WTC11 (cell line): ENCODE data around the gene SLC30A4. TPM values are rescaled to one million over a fixed set of nuclear protein-coding genes. Genes with fewer than 3 reads are reported as not detected.

Experiments
- ATAC-seq: fragments of 200-7000 bp; cut with Tn5 transposase; 2 replicates; pipeline ENCODE4 v1.10.0; 2021; ENCODE audit warnings: mild to moderate bottlenecking, moderate library complexity
- CTCF ChIA-PET: fragments of 300-600 bp; sonication (Branson Sonifier 250); formaldehyde crosslinking; loops from one replicate; lab custom pipeline; 2021; ENCODE audit warnings: antibody characterized with exemption; lab: Charles Lee
- POLR2A ChIA-PET: fragments of 350-600 bp; sonication (Branson Sonifier 250); formaldehyde crosslinking; loops from one replicate; lab custom pipeline; 2021; ENCODE audit warnings: antibody characterized with exemption; lab: Charles Lee
- DNase-seq: peaks from one replicate; pipeline ENCODE4 v3.0.0; 2021; ENCODE audit warnings: low spot score
- H3K27ac Mint-ChIP-seq: 2 replicates; pipeline ENCODE4 v1.8.0; 2021; ENCODE audit warnings: mixed read lengths
- H3K27me3 Mint-ChIP-seq: 2 replicates; pipeline ENCODE4 v1.8.0; 2021; ENCODE audit warnings: low read depth, mild to moderate bottlenecking, moderate library complexity, mixed read lengths
- H3K36me3 Mint-ChIP-seq: 2 replicates; pipeline ENCODE4 v1.8.0; 2021; ENCODE audit warnings: mixed read lengths
- H3K4me1 Mint-ChIP-seq: 2 replicates; pipeline ENCODE4 v1.8.0; 2022; ENCODE audit warnings: mixed read lengths
- H3K4me3 Mint-ChIP-seq: 2 replicates; pipeline ENCODE4 v1.8.0; 2021; ENCODE audit warnings: mild to moderate bottlenecking, moderate library complexity, mixed read lengths
- H3K9me3 Mint-ChIP-seq: 2 replicates; pipeline ENCODE4 v1.8.0; 2021; ENCODE audit warnings: mixed read lengths
- AFF4 ChIP-seq: sonication (generic); formaldehyde crosslinking; IDR thresholded peaks from 2 replicates; pipeline ENCODE4 v1.8.1; 2023; ENCODE audit warnings: mild to moderate bottlenecking, missing genetic modification reagents, borderline replicate concordance
- CREM ChIP-seq: sonication (generic); formaldehyde crosslinking; IDR thresholded peaks from 2 replicates; pipeline ENCODE4 v1.8.1; 2022; ENCODE audit warnings: mild to moderate bottlenecking, missing genetic modification reagents, moderate library complexity
- E2F4 ChIP-seq: sonication (generic); formaldehyde crosslinking; IDR thresholded peaks from 2 replicates; pipeline ENCODE4 v1.8.1; 2022; ENCODE audit warnings: low read depth, mild to moderate bottlenecking, moderate library complexity, missing genetic modification reagents, borderline replicate concordance
- FOXP4 ChIP-seq: sonication (generic); formaldehyde crosslinking; IDR thresholded peaks from 2 replicates; pipeline ENCODE4 v1.8.0; 2022; ENCODE audit warnings: mild to moderate bottlenecking, missing genetic modification reagents
- IRF2 ChIP-seq: sonication (generic); formaldehyde crosslinking; IDR thresholded peaks from 2 replicates; pipeline ENCODE4 v1.8.0; 2022; ENCODE audit warnings: low read depth, missing genetic modification reagents, borderline replicate concordance
- JAZF1 ChIP-seq: fragments of 250-450 bp; sonication (Bioruptor Pico); IDR thresholded peaks from 2 replicates; pipeline ENCODE4 v1.9.0; 2021; ENCODE audit warnings: moderate library complexity, mild to moderate bottlenecking, inconsistent platforms
- NFYB ChIP-seq: sonication (generic); formaldehyde crosslinking; conservative IDR thresholded peaks from 2 replicates; pipeline ENCODE4 v1.8.0; 2022; ENCODE audit warnings: low read depth, missing genetic modification reagents
- NR1H2 ChIP-seq: sonication (generic); formaldehyde crosslinking; IDR thresholded peaks from 2 replicates; pipeline ENCODE4 v1.9.0; 2021; ENCODE audit warnings: mild to moderate bottlenecking, moderate library complexity, missing genetic modification reagents
- NR3C1 ChIP-seq: sonication (generic); formaldehyde crosslinking; conservative IDR thresholded peaks from 2 replicates; pipeline ENCODE4 v1.8.1; 2023; ENCODE audit warnings: low read depth, mild to moderate bottlenecking, missing genetic modification reagents
- RORB ChIP-seq: fragments of 250-450 bp; sonication (Bioruptor Pico); IDR thresholded peaks from 2 replicates; pipeline ENCODE4 v1.9.0; 2021; ENCODE audit warnings: mild to moderate bottlenecking
- SMAD3 ChIP-seq: sonication (generic); formaldehyde crosslinking; IDR thresholded peaks from 2 replicates; pipeline ENCODE4 v1.8.0; 2022; ENCODE audit warnings: missing genetic modification reagents, mild to moderate bottlenecking, borderline replicate concordance
- ZNF263 ChIP-seq: sonication (generic); formaldehyde crosslinking; IDR thresholded peaks from 2 replicates; pipeline ENCODE4 v1.8.1; 2022; ENCODE audit warnings: low read depth, mild to moderate bottlenecking, moderate library complexity, missing genetic modification reagents
- ZNF317 ChIP-seq: sonication (generic); formaldehyde crosslinking; IDR thresholded peaks from 2 replicates; pipeline ENCODE4 v1.8.1; 2023; ENCODE audit warnings: low read depth, mild to moderate bottlenecking, moderate library complexity, missing genetic modification reagents, borderline replicate concordance
- total RNA-seq: library from RNA; stranded (reverse); gene quantifications from 3 replicates; pipeline ENCODE4 v1.2.3, GENCODE V29; 2021
- TF ChIP-seq, protein P1 (sequence below): sonication (generic); formaldehyde crosslinking; IDR thresholded peaks from 2 replicates; pipeline ENCODE4 v1.8.1; 2022; ENCODE audit warnings: missing genetic modification reagents, borderline replicate concordance
- TF ChIP-seq, protein P2 (sequence below): sonication (generic); formaldehyde crosslinking; IDR thresholded peaks from 2 replicates; pipeline ENCODE4 v1.8.1; 2023; ENCODE audit warnings: mild to moderate bottlenecking, missing genetic modification reagents
- TF ChIP-seq, protein P3 (sequence below): sonication (generic); formaldehyde crosslinking; IDR thresholded peaks from 2 replicates; pipeline ENCODE4 v1.8.1; 2023; ENCODE audit warnings: mild to moderate bottlenecking, moderate library complexity, missing genetic modification reagents
- TF ChIP-seq, protein P4 (sequence below): sonication (generic); formaldehyde crosslinking; IDR thresholded peaks from 2 replicates; pipeline ENCODE4 v1.8.1; 2022; ENCODE audit warnings: mild to moderate bottlenecking, missing genetic modification reagents, moderate library complexity, borderline replicate concordance
- TF ChIP-seq, protein P5 (sequence below): sonication (generic); formaldehyde crosslinking; IDR thresholded peaks from 2 replicates; pipeline ENCODE4 v1.8.0; 2022; ENCODE audit warnings: missing genetic modification reagents

SLC30A4 gene
- total RNA-seq, 1 experiment from 2014 or later: 0.04 TPM

DNA sequence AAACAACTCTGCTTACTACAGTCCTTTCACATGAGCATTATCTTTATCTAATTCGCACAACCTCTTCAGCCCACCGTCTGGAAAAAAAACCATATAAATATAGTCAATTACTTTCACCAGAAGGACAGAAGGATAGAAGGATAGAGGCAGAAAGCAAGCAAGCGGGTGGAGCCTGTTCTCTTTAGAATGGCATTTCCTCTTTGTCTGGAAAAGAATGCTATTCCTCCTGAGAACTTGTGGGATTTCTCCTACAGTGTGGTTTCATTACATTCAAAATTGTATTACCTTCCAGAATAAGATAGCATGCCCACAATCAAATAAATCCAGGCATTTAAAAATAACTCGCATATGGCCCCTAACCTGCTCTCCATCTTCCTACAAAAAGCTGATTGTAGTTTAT, 23.1 kb downstream of the SLC30A4 start:
- CTCF ChIA-PET: no interaction called here
- no peak overlapping the region for H3K4me3 Mint-ChIP-seq

DNA sequence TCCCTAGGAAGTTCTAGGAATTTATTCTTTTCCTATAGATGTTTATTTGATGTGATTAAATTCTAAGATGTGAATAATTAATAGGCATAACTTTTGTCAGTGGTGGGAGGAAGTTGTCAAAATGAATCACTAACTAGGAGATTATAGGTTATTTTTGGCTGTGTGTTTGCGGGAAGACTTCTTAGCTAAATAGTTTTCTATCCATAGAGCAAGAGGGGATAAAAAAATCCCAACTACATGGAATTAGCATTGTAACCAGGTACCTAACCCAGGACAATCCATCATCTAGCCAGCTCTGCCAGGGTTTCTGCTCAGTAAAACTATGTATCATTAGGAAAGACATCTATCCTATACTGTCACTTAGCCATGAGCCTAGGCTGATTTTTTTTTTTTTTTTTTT, 23.9 kb downstream of the SLC30A4 start:
- ATAC-seq (no peak), DNase-seq (no peak)
- Mint-ChIP-seq H3K9me3 (no peaks in the 10 kb centered on the region), H3K27me3 (peaks cover 15% of the 10 kb centered on the region), H3K4me3 (no peak overlapping the region), H3K36me3 (no peaks in the 10 kb centered on the region), H3K4me1 (peaks cover 11% of the 10 kb centered on the region; the same call in 1 of the 2 replicates), H3K27ac (no peak overlapping the region)
- POLR2A ChIA-PET: no interaction called here
- CTCF ChIA-PET: interaction anchor here (0.8 to 1.0 kb wide), 2 partner anchors 76 to 113 kb away, joined by 3 to 4 read pairs; no protein-coding TSS in a partner anchor
- TF ChIP-seq FOXP4: no peak
- no peak for TF ChIP-seq RORB
- TF ChIP-seq ZNF263 (CRISPR knock-in tag): no peak
- TF ChIP-seq, protein P1, sequence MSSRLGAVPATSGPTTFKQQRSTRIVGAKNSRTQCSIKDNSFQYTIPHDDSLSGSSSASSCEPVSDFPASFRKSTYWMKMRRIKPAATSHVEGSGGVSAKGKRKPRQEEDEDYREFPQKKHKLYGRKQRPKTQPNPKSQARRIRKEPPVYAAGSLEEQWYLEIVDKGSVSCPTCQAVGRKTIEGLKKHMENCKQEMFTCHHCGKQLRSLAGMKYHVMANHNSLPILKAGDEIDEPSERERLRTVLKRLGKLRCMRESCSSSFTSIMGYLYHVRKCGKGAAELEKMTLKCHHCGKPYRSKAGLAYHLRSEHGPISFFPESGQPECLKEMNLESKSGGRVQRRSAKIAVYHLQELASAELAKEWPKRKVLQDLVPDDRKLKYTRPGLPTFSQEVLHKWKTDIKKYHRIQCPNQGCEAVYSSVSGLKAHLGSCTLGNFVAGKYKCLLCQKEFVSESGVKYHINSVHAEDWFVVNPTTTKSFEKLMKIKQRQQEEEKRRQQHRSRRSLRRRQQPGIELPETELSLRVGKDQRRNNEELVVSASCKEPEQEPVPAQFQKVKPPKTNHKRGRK: no peak
- no peak for TF ChIP-seq NR1H2
- TF ChIP-seq, protein P2, sequence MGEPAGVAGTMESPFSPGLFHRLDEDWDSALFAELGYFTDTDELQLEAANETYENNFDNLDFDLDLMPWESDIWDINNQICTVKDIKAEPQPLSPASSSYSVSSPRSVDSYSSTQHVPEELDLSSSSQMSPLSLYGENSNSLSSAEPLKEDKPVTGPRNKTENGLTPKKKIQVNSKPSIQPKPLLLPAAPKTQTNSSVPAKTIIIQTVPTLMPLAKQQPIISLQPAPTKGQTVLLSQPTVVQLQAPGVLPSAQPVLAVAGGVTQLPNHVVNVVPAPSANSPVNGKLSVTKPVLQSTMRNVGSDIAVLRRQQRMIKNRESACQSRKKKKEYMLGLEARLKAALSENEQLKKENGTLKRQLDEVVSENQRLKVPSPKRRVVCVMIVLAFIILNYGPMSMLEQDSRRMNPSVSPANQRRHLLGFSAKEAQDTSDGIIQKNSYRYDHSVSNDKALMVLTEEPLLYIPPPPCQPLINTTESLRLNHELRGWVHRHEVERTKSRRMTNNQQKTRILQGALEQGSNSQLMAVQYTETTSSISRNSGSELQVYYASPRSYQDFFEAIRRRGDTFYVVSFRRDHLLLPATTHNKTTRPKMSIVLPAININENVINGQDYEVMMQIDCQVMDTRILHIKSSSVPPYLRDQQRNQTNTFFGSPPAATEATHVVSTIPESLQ (CRISPR knock-in tag): no peak
- TF ChIP-seq, protein P3, sequence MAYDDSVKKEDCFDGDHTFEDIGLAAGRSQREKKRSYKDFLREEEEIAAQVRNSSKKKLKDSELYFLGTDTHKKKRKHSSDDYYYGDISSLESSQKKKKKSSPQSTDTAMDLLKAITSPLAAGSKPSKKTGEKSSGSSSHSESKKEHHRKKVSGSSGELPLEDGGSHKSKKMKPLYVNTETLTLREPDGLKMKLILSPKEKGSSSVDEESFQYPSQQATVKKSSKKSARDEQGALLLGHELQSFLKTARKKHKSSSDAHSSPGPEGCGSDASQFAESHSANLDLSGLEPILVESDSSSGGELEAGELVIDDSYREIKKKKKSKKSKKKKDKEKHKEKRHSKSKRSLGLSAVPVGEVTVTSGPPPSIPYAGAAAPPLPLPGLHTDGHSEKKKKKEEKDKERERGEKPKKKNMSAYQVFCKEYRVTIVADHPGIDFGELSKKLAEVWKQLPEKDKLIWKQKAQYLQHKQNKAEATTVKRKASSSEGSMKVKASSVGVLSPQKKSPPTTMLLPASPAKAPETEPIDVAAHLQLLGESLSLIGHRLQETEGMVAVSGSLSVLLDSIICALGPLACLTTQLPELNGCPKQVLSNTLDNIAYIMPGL (CRISPR knock-in tag): no peak
- TF ChIP-seq, protein P4, sequence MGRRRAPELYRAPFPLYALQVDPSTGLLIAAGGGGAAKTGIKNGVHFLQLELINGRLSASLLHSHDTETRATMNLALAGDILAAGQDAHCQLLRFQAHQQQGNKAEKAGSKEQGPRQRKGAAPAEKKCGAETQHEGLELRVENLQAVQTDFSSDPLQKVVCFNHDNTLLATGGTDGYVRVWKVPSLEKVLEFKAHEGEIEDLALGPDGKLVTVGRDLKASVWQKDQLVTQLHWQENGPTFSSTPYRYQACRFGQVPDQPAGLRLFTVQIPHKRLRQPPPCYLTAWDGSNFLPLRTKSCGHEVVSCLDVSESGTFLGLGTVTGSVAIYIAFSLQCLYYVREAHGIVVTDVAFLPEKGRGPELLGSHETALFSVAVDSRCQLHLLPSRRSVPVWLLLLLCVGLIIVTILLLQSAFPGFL (CRISPR knock-in tag): no peak
- TF ChIP-seq AFF4: no peak
- TF ChIP-seq, protein P5, sequence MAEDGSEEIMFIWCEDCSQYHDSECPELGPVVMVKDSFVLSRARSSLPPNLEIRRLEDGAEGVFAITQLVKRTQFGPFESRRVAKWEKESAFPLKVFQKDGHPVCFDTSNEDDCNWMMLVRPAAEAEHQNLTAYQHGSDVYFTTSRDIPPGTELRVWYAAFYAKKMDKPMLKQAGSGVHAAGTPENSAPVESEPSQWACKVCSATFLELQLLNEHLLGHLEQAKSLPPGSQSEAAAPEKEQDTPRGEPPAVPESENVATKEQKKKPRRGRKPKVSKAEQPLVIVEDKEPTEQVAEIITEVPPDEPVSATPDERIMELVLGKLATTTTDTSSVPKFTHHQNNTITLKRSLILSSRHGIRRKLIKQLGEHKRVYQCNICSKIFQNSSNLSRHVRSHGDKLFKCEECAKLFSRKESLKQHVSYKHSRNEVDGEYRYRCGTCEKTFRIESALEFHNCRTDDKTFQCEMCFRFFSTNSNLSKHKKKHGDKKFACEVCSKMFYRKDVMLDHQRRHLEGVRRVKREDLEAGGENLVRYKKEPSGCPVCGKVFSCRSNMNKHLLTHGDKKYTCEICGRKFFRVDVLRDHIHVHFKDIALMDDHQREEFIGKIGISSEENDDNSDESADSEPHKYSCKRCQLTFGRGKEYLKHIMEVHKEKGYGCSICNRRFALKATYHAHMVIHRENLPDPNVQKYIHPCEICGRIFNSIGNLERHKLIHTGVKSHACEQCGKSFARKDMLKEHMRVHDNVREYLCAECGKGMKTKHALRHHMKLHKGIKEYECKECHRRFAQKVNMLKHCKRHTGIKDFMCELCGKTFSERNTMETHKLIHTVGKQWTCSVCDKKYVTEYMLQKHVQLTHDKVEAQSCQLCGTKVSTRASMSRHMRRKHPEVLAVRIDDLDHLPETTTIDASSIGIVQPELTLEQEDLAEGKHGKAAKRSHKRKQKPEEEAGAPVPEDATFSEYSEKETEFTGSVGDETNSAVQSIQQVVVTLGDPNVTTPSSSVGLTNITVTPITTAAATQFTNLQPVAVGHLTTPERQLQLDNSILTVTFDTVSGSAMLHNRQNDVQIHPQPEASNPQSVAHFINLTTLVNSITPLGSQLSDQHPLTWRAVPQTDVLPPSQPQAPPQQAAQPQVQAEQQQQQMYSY (CRISPR knock-in tag): no peak
- TF ChIP-seq NR3C1: no peak

More for the DNA sequence above, 23.1 kb downstream of the SLC30A4 start:
- 0 out of 2 replicates have a peak, but pooled peaks have one; percentile 34 for ATAC-seq
- POLR2A ChIA-PET: no interaction called here
- DNase-seq: no peak
- H3K9me3 Mint-ChIP-seq: no peaks in the 10 kb centered on the region
- H3K27ac Mint-ChIP-seq: no peak overlapping the region
- H3K27me3 Mint-ChIP-seq: peaks cover 15% of the 10 kb centered on the region
- no peak for TF ChIP-seq E2F4 (CRISPR knock-in tag)
- TF ChIP-seq JAZF1 (CRISPR knock-in tag): no peak
- TF ChIP-seq NFYB (CRISPR knock-in tag): no peak
- TF ChIP-seq SMAD3 (CRISPR knock-in tag): no peak
- TF ChIP-seq CREM (CRISPR knock-in tag): no peak
- TF ChIP-seq IRF2 (CRISPR knock-in tag): no peak
- no peak for TF ChIP-seq ZNF317 (CRISPR knock-in tag)
- H3K36me3 Mint-ChIP-seq: no peaks in the 10 kb centered on the region
- peaks cover 11% of the 10 kb centered on the region; the same call in 1 of the 2 replicates for H3K4me1 Mint-ChIP-seq
